Erythroblast (primary cell): ENCODE data around the gene CPLANE1.
"Not testable (repeated sequence)": the region's sequence is repeated elsewhere in the genome, so short reads cannot be mapped to it uniquely, and the experiment has no call there.

Source experiments
- DNase-seq, 2 experiments: peaks; one replicate each; lab custom pipeline; 2025; lab: John Stamatoyannopoulos, UW
- GATA1 ChIP-seq: IDR thresholded peaks from 2 replicates; pipeline ENCODE4 v1.6.1; 2011; ENCODE audit warnings: low read depth, mild to moderate bottlenecking, control low read depth, low read length, moderate library complexity
- POLR2A ChIP-seq: IDR thresholded peaks from 2 replicates; pipeline ENCODE4 v1.6.1; 2011; ENCODE audit warnings: mild to moderate bottlenecking, low read length

CPLANE1 gene

DNA sequence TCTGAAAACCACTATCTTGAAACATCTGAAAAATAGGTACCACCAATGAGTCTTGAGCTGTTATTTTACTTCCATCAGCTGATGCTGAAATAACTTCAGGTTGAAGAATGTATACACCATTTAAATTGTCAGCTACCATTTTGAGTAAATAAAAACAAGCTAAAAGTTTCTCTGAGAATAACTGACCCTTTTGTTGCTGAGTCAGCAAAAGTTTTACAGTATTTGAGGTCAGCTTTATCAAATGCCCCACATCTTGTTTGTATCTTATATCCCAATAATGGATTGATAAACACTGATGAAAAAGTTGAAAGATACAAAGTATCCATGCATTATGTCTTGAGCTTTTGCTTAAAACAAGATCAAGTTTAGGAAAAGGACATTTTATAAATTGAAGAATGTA is 22.8 kb downstream of the CPLANE1 start:
- DNase-seq: no peak

DNA sequence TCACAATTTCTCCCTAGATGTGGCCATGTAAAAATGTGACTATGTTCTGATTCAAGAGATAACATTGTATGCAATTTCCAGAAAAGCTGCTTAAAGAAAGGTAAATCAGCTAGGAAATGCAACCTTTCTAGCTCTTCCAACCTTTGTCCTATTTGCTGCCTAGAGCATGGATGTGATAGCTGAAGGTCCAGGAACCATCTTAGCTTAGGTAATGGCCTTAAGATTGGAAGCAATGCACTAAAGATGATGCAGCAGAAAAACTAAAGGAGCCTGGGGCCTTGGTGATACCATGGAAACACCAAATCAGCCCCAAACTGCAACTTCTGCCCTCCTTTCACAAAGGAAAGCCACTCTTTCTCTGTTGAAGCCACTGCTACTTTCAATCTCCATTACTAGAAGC is 27.0 kb downstream of the CPLANE1 start:
- peak in 1 of 2 experiments; percentile 9 for DNase-seq
- TF ChIP-seq POLR2A: no peak
- no peak for TF ChIP-seq GATA1

More for the DNA sequence above, 22.8 kb downstream of the CPLANE1 start:
- TF ChIP-seq POLR2A (no peak), GATA1 (no peak)

DNA sequence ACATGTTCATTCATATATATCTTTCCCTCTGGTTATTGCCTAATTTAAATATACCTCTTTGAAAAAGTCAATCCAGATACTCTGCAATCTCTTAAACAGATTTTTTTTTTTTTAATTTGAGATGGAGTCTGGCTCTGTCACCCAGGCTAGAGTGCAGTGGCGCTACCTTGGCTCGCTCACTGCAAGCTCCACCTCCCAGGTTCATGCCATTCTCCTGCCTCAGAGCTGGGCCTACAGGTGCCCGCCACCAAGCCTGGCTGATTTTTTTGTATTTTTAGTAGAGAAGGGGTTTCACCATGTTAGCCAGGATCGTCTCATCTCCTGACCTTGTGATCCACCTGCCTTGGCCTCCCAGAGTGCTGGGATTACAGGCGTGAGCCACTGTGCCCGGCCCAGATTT is 28.8 kb downstream of the CPLANE1 start:
- not testable (repeated sequence) for DNase-seq

DNA sequence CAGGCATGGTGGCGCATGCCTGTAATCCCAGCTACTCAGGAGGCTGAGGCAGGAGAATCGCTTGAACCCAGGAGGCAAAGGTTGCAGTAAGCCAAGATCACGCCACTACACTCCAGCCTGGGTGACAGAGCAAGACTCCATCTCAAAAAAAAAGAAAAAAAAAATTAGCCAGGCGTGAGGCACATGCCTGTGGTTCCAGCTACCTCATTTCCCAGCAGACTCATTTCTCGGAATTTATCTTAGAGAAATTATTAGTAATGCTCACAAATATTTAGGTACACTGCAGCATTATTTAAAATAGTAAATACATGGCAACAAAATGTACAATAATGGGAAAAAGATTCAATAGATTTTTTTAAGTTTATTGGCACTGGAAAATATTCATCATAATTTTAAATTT is 29.8 kb downstream of the CPLANE1 start:
- DNase-seq: not testable (repeated sequence)

DNA sequence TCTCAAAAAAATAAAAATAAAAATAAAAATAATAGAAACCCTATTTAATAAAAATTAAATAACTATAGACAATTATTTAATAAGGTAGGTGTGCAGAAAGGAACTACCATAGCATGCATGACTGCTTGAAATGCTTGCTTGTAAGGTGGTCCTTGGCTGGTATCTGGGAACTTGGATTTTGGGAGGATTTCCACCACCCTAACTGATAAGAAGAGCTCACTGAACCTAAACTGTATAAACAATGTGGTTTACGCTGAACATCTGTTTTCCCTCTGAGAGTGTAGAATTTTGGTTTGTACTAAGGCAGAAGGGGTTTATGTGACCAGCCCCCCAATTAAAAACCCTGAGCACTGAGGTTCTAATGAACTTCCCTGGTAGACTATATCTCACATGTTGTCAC is 31.2 kb downstream of the CPLANE1 start:
- DNase-seq: no peak

DNA sequence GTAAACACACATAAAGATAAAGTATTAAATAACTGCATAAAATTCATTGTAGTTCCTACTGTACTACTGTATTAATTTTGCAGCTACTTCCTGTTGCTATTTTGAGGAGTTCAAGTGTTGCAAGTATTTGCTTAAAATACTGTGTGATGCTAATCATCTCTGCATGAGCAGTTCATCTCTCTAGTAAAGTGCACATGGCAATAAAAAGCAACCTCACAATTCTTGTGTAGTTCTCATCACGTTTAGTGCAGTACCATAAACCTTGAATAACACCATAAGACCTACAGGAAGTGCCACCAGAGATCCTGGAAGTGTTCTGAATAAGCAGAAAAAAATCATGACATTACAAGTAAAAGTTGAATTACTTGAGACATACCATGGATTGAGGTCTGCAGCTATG is 34.6 kb downstream of the CPLANE1 start:
- no peak for TF ChIP-seq GATA1
- no peak for TF ChIP-seq POLR2A
- no peak for DNase-seq

More for the DNA sequence above, 31.2 kb downstream of the CPLANE1 start:
- TF ChIP-seq POLR2A (no peak), GATA1 (no peak)

DNA sequence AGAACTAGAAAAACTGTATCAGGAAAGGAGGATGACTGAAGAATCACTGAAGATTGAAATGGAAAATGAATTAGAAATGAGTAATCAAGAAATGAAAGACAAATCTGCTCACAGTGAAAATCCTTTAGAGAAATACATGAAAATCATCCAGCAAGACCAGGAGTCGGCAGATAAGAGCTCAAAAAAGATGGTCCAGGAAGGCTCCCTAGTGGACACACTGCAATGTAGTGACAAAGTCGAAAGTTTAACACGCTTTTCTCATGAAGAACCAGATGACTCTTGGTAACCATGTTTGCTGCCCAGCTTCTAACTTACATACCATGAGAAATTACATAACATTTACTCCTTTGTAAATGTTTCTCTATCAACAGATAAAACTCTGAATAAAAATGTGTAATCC is 37.1 kb downstream of the CPLANE1 start:
- peak; percentile 9 to 14 for DNase-seq
- TF ChIP-seq POLR2A (no peak), GATA1 (no peak)

DNA sequence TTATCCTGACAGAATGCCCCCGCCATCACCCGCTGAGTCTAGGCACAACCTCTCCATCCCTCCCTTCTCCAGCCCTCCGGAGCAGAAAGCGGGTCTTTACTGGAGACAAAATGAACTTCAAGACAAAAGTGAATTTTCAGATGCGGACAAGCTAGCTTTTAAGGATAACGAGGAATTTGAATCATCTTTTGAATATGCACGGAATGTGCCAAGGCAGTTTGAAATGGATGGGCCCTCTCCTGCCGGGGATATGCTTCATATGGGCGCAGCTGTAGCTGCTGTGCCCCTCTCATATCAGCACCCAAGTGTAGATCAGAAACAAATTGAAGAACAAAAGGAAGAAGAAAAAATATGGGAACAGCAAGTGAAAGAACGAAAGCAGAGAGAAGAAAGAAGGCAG is 37.5 kb downstream of the CPLANE1 start:
- TF ChIP-seq POLR2A (no peak), GATA1 (no peak)

DNA sequence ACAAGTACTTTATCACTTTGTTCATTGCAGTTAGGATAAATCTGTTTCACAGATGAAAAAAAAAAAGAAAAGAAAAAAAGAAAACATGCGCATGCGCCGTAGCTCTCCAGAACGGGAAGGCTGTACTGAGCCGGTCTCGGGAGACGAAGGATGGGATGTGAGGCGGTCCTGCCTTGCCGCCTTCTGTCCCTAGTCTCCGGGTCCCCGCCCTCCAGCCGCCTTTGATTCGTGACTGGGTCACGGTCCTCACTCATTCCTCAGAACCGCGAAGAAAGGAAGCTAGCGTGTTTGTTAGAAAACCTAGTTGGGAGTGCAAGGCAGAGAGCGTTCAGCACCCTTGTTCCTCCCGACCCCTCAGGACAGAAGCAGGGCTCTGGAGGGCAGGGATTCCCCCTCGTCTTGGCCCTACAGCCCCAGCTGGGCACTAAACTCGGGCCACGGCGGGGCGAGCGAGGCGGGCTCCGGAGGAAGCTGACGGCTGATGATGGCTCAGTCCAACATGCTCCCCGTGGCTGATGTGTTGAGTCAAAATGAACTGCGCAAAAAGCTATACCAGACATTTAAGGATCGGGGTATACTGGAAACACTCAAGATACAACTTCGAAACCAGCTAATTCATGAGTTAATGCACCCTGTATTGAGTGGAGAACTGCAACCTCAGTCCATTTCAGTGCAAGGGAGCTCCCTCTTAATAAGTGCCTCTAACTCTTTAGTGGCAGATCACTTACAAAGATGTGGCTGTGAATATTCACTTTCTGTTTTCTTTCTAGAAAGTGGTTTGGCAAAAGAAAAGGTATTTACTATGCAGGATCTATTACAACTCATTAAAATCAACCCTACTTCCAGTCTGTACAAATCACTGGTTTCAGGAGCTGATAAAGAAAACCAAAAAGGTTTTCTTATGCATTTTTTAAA is 40.0 kb downstream of the CPLANE1 start:
- DNase-seq: peak; percentile 9 to 12
- TF ChIP-seq POLR2A: no peak
- no peak for TF ChIP-seq GATA1

More for the DNA sequence above, 37.5 kb downstream of the CPLANE1 start:
- no peak for DNase-seq

DNA sequence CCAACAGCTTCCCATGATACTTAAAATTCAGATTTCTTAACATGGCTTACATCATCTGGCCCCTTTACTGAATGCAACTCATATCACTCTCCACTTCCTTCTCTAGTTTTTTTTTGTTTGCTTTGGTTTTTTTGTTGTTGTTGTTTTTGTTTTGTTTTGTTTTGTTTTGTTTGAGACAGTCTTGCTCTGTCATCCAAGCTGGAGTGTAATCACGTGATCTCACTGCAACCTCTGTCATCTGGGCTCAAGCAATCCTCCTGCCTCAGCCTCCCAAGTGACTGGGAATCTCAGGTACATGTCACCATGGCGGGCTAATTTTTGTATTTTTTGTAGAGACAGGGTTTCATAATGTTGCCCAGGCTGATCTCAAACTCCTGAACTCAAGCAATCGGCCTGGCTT is 41.4 kb downstream of the CPLANE1 start:
- TF ChIP-seq GATA1 (no peak), POLR2A (no peak)
- DNase-seq: no peak

DNA sequence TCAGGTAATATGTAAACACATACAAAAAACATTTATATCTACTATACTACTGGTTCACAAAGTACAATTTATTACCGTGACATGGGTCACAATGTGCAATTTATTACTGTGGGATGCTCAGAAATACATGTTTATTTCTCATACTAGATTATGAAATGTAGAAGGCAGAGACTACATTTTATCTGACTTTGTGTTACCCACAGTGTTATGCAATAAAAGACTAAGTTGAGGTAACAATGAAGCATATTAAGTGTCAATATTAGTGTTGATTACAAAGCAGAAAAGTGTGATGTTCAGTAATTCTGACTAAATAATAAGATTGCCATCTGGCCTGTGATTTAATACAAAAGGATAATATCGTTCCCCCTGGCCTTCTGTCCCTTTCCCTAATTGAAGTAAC is 42.4 kb downstream of the CPLANE1 start:
- no peak for TF ChIP-seq POLR2A
- TF ChIP-seq GATA1: no peak
- DNase-seq: no peak

DNA sequence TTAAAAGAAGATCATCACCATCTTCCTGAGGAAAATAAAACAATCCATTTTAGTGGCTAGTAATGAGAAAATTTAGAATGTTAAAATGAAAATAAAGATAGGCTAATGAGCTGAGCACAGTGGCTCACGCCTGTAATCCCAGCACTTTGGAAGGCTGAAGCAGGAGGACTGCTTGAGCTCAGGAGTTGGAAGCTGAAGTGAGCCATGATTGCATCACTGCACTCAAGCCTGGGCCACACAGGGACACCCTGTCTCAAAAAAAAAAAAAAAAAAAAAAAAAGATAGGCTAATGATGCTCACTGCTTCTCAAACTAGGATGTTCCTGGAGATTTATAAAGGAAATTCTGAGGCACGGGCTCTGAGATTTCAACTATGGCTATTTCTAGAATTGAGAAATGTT is 50.3 kb downstream of the CPLANE1 start:
- TF ChIP-seq POLR2A (no peak), GATA1 (no peak)

DNA sequence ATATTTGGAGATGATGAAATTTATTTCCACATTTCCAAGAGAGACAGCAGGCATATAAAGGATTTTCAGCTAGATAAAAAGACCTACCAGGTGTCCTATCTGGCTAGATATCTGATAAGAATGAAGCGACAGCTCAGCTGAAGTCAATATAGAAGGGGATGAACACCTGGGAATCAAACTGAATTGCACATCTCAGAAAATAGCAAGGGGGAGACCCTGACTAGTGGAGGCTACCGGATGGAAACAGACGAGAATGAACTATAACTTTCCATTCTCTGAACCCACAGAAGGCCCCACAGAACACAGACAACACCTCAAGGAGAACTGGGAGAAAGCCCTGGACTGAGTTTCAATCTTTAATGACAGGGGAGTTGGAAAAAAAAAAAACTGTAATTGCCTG is 51.1 kb downstream of the CPLANE1 start:
- TF ChIP-seq GATA1 (no peak), POLR2A (no peak)
- no peak for DNase-seq

More for the DNA sequence above, 50.3 kb downstream of the CPLANE1 start:
- peak in 1 of 2 experiments; percentile 14 for DNase-seq

DNA sequence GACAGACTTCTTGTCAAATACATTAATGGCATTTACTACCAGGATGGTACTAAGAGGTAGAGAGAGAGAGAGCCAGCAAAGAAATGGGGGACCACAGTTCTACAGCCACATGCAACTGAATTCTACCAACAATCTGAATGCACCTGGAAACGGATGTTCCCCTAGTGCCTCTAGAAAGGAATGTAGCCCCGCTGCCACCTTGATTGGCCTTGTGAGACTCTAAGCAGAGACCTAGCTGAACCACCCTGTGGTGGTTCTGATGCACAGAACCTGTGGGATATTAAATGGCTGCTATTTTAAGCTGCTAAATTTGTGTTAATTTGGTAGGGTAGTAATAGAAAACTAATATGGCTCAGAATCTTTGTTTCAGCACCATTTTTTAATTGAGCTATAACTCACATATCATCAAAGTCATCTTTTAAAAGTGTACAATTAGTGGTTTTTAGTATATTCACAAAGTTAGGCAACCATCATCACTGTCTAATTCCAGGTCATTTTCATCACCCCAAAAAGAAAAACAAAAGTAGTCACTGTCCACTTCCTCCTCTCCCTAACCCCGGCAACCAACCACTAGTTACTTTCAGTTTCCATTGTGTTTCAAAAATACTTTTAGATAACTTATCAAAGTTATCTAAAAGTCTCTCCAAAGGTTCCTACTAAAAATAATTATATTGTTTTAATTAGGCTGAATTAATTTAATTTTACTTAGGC is 51.7 kb downstream of the CPLANE1 start:
- peak in 1 of 2 experiments; percentile 15 for DNase-seq
- no peak for TF ChIP-seq POLR2A
- TF ChIP-seq GATA1: no peak

DNA sequence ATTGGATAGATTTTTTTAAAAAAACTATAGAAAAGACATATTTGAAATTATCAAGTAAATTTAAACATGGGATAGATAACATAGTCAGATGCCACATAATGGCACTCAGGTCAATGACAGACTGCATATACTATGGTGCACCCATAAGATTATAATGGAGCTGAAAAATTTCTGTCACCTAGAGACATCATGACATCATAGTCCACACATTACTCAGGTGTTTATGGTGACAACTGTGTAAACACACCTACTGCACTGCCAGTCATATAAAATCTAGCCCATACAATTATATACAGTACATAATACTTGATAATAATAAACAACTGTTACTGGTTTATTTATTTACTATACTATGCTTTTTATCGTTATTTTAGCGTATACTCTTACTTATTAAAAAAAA is 58.6 kb downstream of the CPLANE1 start:
- no peak for DNase-seq
- TF ChIP-seq POLR2A: no peak
- no peak for TF ChIP-seq GATA1
